GM21619 (cell line): ENCODE measurements around the gene NWD2.

ENCODE experiments used
- ATAC-seq: cut with Tn5 transposase; IDR thresholded peaks from one replicate; pipeline ENCODE4 v1.9.1; 2021; ENCODE audit not compliant: unreplicated experiment

NWD2 gene

GRCh38 chr4:37299468-37299867 is 54.9 kb downstream of the NWD2 start:
- ATAC-seq, result no peak

- ATAC-seq, result no peak
Observed at GRCh38 chr4:37304612-37305011, 60.1 kb downstream of the NWD2 start.

- ATAC-seq, result no peak
Observed at GRCh38 chr4:37305984-37306383, 61.4 kb downstream of the NWD2 start.

DNA sequence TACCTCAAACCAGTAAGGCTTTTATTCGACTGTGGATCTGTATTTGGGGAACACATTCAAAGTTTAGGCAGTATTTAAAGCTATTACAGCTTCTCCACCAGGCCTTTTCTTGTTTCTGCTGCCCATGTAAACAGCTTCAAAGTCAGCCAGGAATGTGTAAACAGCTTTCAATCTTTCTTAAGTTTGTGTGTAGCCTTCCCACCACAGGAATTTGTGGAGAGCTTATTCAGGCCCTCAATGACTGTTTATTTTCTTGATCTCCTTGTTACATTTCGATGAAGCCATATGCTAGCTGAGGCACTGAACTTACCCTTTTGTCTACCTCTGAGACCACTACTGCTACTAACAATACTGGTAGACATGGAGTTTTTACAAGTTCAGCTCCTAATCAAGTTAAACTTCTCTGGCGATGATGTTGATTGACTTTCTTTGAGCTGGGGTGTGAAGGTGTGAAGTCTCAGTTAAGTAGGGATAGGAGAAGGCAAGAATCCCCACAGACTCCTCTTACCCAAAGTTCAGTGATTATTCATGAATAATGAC is 72.6 kb downstream of the NWD2 start:
- ATAC-seq, result no peak

- no peak for ATAC-seq
Observed at GRCh38 chr4:37320513-37321235, 76.1 kb downstream of the NWD2 start.

GRCh38 chr4:37322122-37322521 is 77.6 kb downstream of the NWD2 start:
- ATAC-seq, result no peak

- ATAC-seq, result no peak
Observed at GRCh38 chr4:37324546-37324945, 80.0 kb downstream of the NWD2 start.

GRCh38 chr4:37326852-37327251 is 82.3 kb downstream of the NWD2 start:
- no peak for ATAC-seq

GRCh38 chr4:37338972-37339371 is 94.4 kb downstream of the NWD2 start:
- no peak for ATAC-seq

DNA sequence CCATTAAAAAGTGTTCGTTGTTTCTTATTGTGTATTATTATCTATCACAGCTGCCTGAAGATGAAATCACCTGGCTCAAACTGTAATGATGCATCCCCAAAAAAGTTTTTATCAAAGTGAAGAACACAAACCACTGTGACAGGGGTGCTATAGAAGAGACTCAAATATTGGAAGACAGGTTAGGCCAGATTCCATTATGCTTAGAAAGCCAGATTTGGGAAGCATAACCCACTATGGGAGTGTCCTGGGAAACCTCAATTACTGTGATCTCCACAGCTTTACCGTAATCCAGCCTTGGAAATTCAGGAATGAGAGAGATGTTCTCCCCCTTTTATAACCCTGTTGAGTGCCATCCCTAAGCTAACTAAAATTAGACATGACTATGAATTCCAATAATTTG is 114.2 kb downstream of the NWD2 start:
- no peak for ATAC-seq

GRCh38 chr4:37359261-37359660 is 114.7 kb downstream of the NWD2 start:
- ATAC-seq, result no peak

DNA sequence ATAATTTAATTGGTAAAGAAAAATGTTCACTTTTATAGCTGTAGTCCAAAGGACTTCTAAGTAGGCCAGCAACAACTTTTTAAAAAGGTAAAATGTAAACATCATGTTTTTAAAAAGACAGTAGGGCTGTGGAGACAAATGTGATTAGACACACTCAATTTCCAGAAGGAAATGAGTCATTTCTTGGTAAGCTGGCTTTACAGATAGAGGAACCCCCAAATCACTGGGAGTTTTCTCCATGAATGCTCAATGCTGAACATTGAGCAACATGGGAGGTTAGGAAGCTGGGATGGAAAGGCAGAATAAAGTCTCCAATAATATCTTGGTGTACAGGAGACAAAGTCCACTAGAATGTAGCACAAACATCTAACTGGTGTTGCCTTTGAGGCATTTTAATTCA is 121.3 kb downstream of the NWD2 start:
- ATAC-seq, result no peak

DNA sequence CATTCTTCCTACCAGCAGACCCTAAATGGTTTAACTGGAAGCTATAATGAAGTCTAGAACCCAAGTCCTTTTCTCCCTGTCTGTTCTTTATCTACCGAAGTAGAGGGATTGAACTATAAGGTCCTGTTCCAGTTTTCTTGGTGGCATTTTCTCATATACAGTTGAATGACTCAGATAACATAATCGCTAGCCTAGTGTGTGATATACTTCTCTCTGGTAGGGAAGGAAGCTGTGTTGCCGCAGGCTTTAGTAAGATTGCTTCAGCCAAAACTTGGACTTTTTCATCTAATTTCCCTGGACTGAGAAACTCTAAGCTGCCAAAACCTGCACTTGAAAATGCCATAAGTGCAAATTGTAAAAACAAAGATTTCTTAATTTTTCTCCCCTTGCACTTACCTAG is 123.4 kb downstream of the NWD2 start:
- no peak for ATAC-seq

- no peak for ATAC-seq
Observed at GRCh38 chr4:37370052-37370451, 125.5 kb downstream of the NWD2 start.

DNA sequence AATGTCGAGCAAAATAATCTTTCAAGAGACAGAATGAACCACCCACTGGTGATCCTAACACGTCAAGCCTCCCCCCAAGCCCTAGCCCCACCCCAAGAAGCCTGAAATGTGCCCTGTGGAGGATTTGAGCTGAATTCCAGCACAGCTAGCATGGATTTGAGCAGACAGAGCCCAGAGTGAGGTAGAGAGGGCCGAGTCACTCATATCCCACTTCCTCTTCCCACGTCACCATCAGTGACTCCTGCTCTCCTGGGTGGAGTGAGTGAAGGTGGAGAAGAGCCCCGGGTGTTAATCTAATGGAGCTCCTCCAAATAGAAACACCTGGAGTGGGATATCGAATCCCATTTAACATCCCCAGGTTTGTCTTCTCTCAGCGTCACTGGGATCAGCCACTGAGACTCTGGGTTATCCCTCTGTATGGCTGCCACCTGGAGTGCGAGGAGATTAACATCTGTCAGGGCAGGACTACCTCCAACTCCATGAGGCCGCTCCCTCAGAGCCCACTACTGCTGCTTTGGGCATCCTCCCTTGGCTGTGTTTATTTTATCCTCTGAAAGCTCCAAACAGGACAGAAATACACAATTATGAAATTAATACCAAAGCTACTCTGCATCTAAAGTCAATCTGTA is 136.6 kb downstream of the NWD2 start:
- ATAC-seq, result no peak

GRCh38 chr4:37383579-37384229 is 139.2 kb downstream of the NWD2 start:
- peak; percentile 71 for ATAC-seq

- no peak for ATAC-seq
Observed at GRCh38 chr4:37385424-37385823, 140.9 kb downstream of the NWD2 start.

GRCh38 chr4:37388681-37389365 is 144.3 kb downstream of the NWD2 start:
- ATAC-seq, result no peak

DNA sequence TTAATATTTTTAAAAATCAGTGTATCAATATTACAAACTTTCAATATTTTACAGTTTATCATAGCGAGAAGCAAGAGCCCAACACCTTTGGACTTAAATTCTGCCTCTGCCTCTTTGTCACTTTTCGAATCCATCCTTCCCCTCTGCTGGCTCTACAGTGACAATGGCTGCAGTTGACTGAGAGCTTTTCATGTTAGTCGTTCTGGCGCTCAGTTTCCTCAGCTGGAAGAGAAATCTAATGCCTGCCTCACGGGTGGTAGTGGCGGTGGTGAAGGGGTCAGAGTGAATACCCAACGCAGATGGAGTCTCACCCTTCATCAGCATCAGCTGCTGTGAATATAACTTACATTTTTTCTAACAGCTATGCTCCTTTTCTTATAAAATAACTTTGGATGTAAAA is 144.8 kb downstream of the NWD2 start:
- no peak for ATAC-seq

GRCh38 chr4:37389967-37390580 is 145.5 kb downstream of the NWD2 start:
- peak; percentile 56 for ATAC-seq
